ENCODE measurements around the gene GLRX5.

Gene GLRX5

DNA sequence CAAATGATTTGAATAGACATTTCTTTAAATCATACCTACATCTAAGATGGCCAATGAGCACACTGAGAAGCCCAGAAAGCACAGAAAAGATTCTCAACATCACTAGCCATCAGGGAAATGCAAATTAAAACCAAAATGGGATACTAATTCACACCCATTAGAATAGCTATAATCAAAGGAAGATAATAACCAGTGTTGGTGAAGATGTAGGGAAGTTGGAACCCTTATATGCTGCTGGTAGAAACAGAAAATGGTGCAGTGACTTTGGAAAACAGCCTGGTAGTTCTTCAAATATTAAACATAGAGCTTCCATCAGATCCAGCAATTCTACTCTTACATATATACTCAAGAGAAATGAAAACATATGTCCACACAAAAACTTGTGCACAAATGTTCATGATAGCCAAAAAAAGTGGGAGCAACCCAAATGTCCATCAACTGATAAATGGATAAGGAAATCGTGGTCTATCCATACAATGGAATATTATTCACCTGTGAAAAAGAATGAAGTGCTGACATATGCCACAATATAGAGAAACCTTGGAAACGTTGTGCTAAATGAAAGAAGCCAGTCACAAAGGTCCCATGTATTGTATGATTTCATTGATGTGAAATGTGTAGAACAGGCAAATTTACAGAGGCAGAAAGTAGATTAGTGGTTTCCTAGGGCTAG is 42.8 kb upstream of the GLRX5 start:
- no peaks in the 10 kb centered on the region for H3K27me3 ChIP-seq (ENCODE audit: control insufficient read depth, insufficient read depth, low read length)
- H3K4me2 ChIP-seq (ENCODE audit: low read length), result no peak overlapping the region
- H3K9ac ChIP-seq, result no peak overlapping the region
- H2AFZ ChIP-seq, result no peak overlapping the region
- no peaks in the 10 kb centered on the region for H3K79me2 ChIP-seq
- H3K4me1 ChIP-seq, result no peaks in the 10 kb centered on the region
- TF ChIP-seq CTCF (IDR thresholded peaks at IDR 0.05), result no peak
- H3K9me3 ChIP-seq (ENCODE audit: control insufficient read depth, low read length), result no peaks in the 10 kb centered on the region
- no peaks in the 10 kb centered on the region for H3K36me3 ChIP-seq (ENCODE audit: control insufficient read depth, insufficient read depth, low read length)
- H3K27ac ChIP-seq, result no peak overlapping the region
- H3K4me3 ChIP-seq (ENCODE audit: low read depth, low read length), result no peak overlapping the region

- H3K9me3 ChIP-seq (ENCODE audit: control insufficient read depth, low read length), result no peaks in the 10 kb centered on the region
- H3K79me2 ChIP-seq, result no peaks in the 10 kb centered on the region
- H3K4me1 ChIP-seq, result no peaks in the 10 kb centered on the region
- no peak for TF ChIP-seq CTCF (IDR thresholded peaks at IDR 0.05)
- H2AFZ ChIP-seq, result no peak overlapping the region
- no peak overlapping the region for H3K4me2 ChIP-seq (ENCODE audit: low read length)
- H3K4me3 ChIP-seq (ENCODE audit: low read depth, low read length), result no peak overlapping the region
- no peaks in the 10 kb centered on the region for H3K36me3 ChIP-seq (ENCODE audit: control insufficient read depth, insufficient read depth, low read length)
- H3K27me3 ChIP-seq (ENCODE audit: control insufficient read depth, insufficient read depth, low read length), result no peaks in the 10 kb centered on the region
- H3K27ac ChIP-seq, result no peak overlapping the region
- H3K9ac ChIP-seq, result no peak overlapping the region
Measured at GRCh38 chr14:95493503-95493902, 41.3 kb upstream of the GLRX5 start.

DNA sequence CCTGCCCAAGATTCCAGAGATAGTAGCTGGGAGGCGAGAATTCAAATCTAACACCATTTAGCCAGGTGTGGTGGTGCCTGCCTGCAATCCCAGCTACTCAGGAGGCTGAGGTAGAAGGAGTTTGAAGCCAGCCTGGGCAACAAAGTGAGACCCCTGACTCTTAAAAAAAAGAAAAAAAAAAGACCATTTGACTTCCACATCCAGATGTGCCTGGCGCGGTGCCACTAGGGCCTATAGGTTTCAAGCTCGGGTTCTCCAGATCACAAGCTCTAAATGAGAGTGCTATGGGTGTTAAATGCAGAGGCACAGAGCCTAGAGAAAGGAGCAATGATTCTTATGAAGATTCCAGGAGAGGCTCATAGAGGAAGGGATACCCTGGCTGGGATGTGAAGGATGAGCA is 40.9 kb upstream of the GLRX5 start:
- H2AFZ ChIP-seq, result no peak overlapping the region
- H3K27me3 ChIP-seq (ENCODE audit: control insufficient read depth, insufficient read depth, low read length), result no peaks in the 10 kb centered on the region
- no peak overlapping the region for H3K4me3 ChIP-seq (ENCODE audit: low read depth, low read length)
- H3K79me2 ChIP-seq, result no peaks in the 10 kb centered on the region
- TF ChIP-seq CTCF (IDR thresholded peaks at IDR 0.05), result no peak
- H3K4me1 ChIP-seq, result no peaks in the 10 kb centered on the region
- H3K4me2 ChIP-seq (ENCODE audit: low read length), result no peak overlapping the region
- H3K9me3 ChIP-seq (ENCODE audit: control insufficient read depth, low read length), result no peaks in the 10 kb centered on the region
- no peak overlapping the region for H3K9ac ChIP-seq
- no peaks in the 10 kb centered on the region for H3K36me3 ChIP-seq (ENCODE audit: control insufficient read depth, insufficient read depth, low read length)
- no peak overlapping the region for H3K27ac ChIP-seq

GRCh38 chr14:95494456-95494855 is 40.4 kb upstream of the GLRX5 start:
- Histone ChIP-seq H3K9me3 (ENCODE audit: control insufficient read depth, low read length) (no peaks in the 10 kb centered on the region), H3K4me1 (no peaks in the 10 kb centered on the region), H3K4me3 (ENCODE audit: low read depth, low read length) (no peak overlapping the region), H3K27ac (no peak overlapping the region), H3K79me2 (no peaks in the 10 kb centered on the region), H2AFZ (no peak overlapping the region), H3K9ac (no peak overlapping the region), H3K4me2 (ENCODE audit: low read length) (no peak overlapping the region), H3K36me3 (ENCODE audit: control insufficient read depth, insufficient read depth, low read length) (no peaks in the 10 kb centered on the region), H3K27me3 (ENCODE audit: control insufficient read depth, insufficient read depth, low read length) (no peaks in the 10 kb centered on the region)
- TF ChIP-seq CTCF (IDR thresholded peaks at IDR 0.05), result no peak

DNA sequence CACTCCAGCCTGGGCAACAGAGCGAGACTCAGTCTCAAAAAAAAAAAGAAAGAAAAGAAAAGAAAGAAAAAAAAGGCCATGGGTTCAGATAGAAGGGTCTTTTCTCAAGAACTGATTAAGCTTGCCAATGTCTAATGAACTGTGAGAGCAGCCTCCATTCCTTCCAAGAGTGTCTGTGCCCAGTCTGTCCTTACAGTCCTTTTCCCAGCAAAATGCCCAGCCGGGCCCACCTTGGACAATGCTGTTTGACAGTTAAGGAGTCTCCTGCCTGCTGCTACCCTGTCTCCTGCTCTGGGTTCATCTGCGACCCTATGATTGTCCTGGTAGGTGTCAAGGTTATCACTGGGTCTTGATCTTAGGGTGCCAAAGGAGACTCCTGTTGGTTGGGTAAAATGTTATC is 39.8 kb upstream of the GLRX5 start:
- H3K9ac ChIP-seq, result no peak overlapping the region
- TF ChIP-seq CTCF (IDR thresholded peaks at IDR 0.05), result no peak
- no peaks in the 10 kb centered on the region for H3K4me1 ChIP-seq
- no peaks in the 10 kb centered on the region for H3K27me3 ChIP-seq (ENCODE audit: control insufficient read depth, insufficient read depth, low read length)
- H3K4me2 ChIP-seq (ENCODE audit: low read length), result no peak overlapping the region
- no peak overlapping the region for H3K27ac ChIP-seq
- no peak overlapping the region for H2AFZ ChIP-seq
- H3K79me2 ChIP-seq, result no peaks in the 10 kb centered on the region
- H3K9me3 ChIP-seq (ENCODE audit: control insufficient read depth, low read length), result no peaks in the 10 kb centered on the region
- H3K4me3 ChIP-seq (ENCODE audit: low read depth, low read length), result no peak overlapping the region
- H3K36me3 ChIP-seq (ENCODE audit: control insufficient read depth, insufficient read depth, low read length), result no peaks in the 10 kb centered on the region

Measured in parathyroid adenoma (tissue), 2 donors.